ENCODE measurements around the gene APRT. TPM values are rescaled to one million over a fixed set of nuclear protein-coding genes. Genes with fewer than 3 reads are reported as not detected.

APRT gene
- total RNA-seq (10 to 100 TPM; 38.8 to 85.4 (median 61.6) TPM), polyA plus RNA-seq (10 to 100 TPM; 82.7 to 88.2 TPM)

GRCh38 chr16:88811769-88812512 is at the start of gene APRT:
APRT (minus strand) TSS chr16:88811928; CDS start chr16:88811899, 29 bp downstream.
- FAIRE-seq = no peak
- no peaks in the 10 kb centered on the region for H3K9me3 ChIP-seq

GRCh38 chr16:88861359-88861758 is 49.6 kb upstream of the APRT start:
- H3K4me3 ChIP-seq = no peak overlapping the region
- 94 to 95% methylated on average over 19 of the region's 19 CpGs for WGBS, 2 donors
- intact Hi-C loops (cut with DNase I) = no loop called here
- no peak overlapping the region for H3K27ac ChIP-seq
- H3K9me3 ChIP-seq = no peaks in the 10 kb centered on the region
- H3K27me3 ChIP-seq = no peaks in the 10 kb centered on the region
- ATAC-seq = no peak
- peaks cover 0 to 4% (median 4%) of the 10 kb centered on the region in 3 donors for H3K4me1 ChIP-seq
- no peak for TF ChIP-seq CTCF (IDR thresholded peaks at IDR 0.05)
- no peak for DNase-seq
- peaks cover 0 to 28% (median 3%) of the 10 kb centered on the region in 3 donors for H3K36me3 ChIP-seq
- FAIRE-seq = no peak

More at GRCh38 chr16:88811769-88812512, at the start of gene APRT:
- DNase-seq = peak; percentile 93 to 100 (median 98)
- intact Hi-C loops (cut with DNase I) = loop anchor here in 1 of 3 donors (10.0 kb wide), 1 partner anchor 363 kb away; the partner anchor contains the start of gene CDH15
- 0 to 1% methylated on average over 64 to 84 of the region's 84 CpGs for WGBS, 2 donors
- Histone ChIP-seq H3K4me1 (peaks cover 0 to 12% (median 11%) of the 10 kb centered on the region in 3 donors), H3K4me3 (peak within 1 kb of the TSS; percentile 73 to 100 (median 86)), H3K27me3 (no peaks in the 10 kb centered on the region), H3K27ac (peak within 1 kb of the TSS; percentile 85 to 95 (median 88)), H3K36me3 (no peaks in the 10 kb centered on the region)
- peak; percentile 90 to 95 (median 92) for ATAC-seq
- no peak for TF ChIP-seq CTCF (IDR thresholded peaks at IDR 0.05)

GRCh38 chr16:88859381-88860091 is 47.8 kb upstream of the APRT start:
- intact Hi-C loops (cut with DNase I) = no loop called here
- no peak for ATAC-seq
- no peaks in the 10 kb centered on the region for H3K27me3 ChIP-seq
- no peak for DNase-seq
- H3K36me3 ChIP-seq = peaks cover 0 to 28% (median 3%) of the 10 kb centered on the region in 3 donors
- H3K9me3 ChIP-seq = no peaks in the 10 kb centered on the region
- 90% methylated on average over 20 of the region's 20 CpGs for WGBS, 2 donors
- H3K27ac ChIP-seq = no peak overlapping the region
- peaks cover 0 to 10% (median 4%) of the 10 kb centered on the region in 3 donors for H3K4me1 ChIP-seq
- no peak for TF ChIP-seq CTCF (IDR thresholded peaks at IDR 0.05)
- no peak overlapping the region for H3K4me3 ChIP-seq
- FAIRE-seq = no peak

- H3K36me3 ChIP-seq = peaks cover 0 to 28% (median 3%) of the 10 kb centered on the region in 3 donors
- no peaks in the 10 kb centered on the region for H3K27me3 ChIP-seq
- peak overlapping the region in 2 of 4 donors; percentile 60 to 61 for H3K27ac ChIP-seq
- peak overlapping the region; percentile 65 to 99 (median 89) for H3K4me3 ChIP-seq
- ATAC-seq = peak; percentile 60 to 83 (median 77)
- no peak for FAIRE-seq
- intact Hi-C loops (cut with DNase I) = no loop called here
- no peaks in the 10 kb centered on the region for H3K9me3 ChIP-seq
- WGBS, 2 donors = 14 to 15% methylated on average over 12 of the region's 12 CpGs
- TF ChIP-seq CTCF (IDR thresholded peaks at IDR 0.05) = peak in 2 of 4 donors; percentile 31 to 44
- peaks cover 0 to 10% (median 4%) of the 10 kb centered on the region in 3 donors for H3K4me1 ChIP-seq
- peak; percentile 58 to 88 (median 72) for DNase-seq
These were observed 46.1 kb upstream of the APRT start for GRCh38 chr16:88857728-88858339.
